ENCODE data around the gene NCKAP5.
A peak's percentile ranks its signal among the peaks of the same experiment; 100 is the strongest.

Gene NCKAP5

DNA sequence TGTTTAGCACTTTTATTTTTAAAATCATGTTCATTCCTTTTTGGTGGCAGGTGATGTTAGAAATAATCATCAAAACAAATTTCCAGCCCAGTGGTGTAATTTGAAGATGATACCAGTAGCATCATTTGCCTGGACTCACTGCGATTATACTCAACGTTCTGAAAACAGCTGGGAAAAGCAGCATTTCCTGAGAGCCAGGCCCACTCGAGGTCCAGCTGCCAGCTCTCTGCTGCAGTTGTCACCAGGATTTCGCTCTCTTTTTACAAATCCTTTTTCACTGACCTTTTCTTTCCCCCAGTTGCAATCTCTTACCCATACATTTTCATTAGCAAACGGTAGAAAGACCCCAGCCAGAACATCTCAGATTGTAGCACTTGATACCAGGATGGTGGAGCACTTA lies 787.6 kb downstream of the NCKAP5 start:
- no peak for DNase-seq

DNA sequence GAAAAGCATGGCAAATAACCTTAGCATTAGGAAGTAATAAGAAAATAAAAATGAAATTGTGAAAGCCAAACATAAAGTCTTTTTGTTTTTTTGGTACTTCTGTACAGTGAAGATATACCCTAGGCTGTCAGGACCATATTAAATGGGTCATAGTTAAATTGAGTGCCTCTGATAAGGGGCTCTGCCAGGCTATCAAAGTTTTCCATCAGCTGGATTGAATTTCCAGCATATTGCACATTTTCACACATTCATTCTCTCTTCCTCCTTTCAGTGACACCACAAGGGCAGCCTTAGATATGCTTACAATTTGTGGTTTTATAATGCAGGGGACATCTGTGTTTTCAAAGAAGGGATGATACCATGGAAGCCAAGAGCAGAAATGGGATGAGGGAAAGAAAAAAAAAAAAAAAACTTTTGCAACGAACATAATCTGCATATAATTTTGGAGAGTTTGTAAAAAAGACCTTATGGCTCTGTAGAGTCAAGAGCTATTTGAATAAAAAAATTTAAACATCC lies 789.0 kb downstream of the NCKAP5 start:
- DNase-seq: no peak

DNA sequence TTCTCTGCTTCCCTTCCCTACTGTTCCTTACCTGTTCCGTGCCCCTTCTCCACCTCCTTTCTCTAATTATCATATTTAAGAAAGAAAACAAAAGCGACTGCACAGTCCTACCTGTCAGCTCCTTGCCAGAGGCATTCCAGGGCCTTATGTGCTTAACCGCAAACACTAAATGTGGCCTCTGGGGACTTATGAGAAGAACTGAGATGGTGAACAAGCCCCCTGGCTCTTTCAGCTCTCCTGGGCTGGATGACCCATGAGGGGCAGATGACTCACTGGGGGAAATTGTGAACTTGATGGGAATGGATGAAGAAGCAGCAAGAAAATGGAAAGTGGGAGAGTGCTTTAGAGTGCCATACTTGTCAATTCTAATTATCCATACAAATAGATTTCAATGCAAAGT lies 792.0 kb downstream of the NCKAP5 start:
- DNase-seq: no peak

DNA sequence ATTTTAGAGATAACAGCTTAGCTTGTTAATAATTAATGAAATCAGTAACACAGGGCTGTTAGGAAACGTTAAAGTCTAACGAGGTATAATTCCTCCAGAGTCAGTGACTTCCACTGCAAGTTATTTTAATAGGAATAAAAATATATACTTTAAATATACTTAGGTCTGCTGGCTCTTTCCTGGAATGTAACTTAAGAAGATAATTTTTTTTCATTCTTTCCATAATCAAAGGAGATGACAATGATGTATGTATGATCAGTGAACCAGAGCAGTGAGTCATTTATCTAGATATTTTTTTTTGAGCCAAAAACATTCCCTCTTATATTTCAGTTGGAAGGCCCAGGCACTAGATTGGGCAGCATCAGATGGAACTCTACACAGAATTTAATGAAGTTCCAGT lies 794.1 kb downstream of the NCKAP5 start:
- no peak for DNase-seq

DNA sequence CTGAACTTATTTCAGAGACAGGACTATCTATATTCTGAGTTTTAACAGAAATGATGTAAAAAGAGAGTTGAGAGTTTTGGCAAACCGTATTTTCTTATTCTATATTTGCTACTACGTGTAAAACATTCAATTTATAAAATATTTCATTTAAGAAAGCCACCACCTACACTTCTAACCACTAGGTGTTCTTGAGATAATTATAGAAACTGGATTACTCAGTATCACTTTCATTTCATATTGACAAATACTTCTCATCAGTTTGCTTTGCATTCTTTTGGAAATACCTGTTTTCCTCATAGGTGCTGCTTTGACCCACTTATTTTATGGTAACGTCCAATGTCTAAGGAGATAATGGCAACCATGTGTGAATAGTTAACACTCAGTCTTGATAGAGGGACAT lies 794.9 kb downstream of the NCKAP5 start:
- no peak for DNase-seq

DNA sequence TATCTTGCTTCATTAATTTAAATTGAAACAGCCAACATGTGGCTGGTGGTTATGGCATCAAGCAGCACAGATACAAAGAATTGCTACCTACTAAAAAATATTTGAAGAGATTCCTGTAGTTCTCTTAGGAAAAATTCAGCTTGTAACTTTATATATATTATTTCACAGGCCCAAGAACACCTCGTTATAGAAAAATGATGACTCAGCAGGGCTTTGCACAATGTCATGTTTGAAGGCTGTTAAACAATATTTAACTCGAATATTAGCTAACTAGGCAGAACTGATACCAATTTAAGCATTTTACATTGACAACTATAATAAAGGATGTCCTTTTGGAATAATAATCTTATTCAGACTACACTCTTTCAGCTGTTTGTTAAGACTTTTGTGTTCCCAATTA lies 795.9 kb downstream of the NCKAP5 start:
- no peak for DNase-seq

DNA sequence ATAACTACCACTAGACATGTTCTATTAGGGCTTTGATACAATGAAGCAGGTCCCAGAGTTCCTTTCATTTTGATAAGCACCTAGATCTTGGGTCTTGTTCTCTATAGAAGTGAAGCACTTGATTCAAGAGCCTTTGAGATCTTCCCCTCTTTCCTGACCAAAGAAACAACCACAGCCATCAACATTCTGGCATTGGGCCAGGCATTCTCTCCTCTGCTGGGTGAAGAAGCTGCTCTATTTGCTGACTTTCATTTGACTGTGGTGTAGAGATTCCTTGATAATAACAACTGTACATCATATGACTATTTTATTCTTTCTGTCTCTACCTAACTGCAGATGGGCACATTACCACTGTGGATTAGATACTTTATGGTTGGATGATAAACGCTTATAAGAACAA lies 801.7 kb downstream of the NCKAP5 start:
- DNase-seq: peak; percentile 54

DNA sequence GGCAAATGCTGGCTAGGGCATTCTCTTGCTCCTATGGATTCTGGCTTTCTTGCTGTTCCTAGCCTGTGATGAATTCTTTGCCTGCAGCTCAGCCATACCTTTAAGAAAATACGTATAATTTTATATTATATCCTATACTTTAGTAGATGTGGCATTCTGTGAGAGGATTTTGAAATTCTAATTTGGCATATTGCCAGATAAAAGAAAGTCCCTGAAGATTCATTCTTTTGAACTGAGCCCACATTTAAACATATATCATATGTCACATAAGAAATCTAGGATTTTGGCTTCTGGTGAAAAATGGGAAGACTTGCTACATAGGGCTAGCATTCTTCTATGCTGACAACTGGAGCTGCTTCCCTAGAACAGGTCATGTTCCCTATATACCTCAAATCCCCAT lies 806.8 kb downstream of the NCKAP5 start:
- no peak for DNase-seq

DNA sequence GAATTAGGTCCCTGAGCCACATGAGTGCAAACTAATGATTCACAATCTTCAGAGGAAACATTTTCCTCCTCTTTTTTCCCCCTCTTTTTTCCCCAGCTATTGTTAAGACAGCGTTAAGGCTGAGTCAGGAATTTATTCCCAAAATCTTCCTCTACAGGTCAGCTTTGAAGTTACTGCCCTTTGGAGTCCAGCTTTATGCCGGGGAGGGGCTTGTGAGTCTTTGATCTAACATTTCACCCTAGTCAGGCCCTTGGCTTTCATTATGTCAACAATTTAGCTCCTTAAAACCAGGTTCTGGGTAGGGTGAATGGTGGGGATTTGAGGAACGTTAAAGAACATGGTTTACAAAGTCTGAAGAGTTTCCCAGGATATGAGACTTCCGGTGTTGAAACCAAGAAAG lies 807.3 kb downstream of the NCKAP5 start:
- DNase-seq: no peak

DNA sequence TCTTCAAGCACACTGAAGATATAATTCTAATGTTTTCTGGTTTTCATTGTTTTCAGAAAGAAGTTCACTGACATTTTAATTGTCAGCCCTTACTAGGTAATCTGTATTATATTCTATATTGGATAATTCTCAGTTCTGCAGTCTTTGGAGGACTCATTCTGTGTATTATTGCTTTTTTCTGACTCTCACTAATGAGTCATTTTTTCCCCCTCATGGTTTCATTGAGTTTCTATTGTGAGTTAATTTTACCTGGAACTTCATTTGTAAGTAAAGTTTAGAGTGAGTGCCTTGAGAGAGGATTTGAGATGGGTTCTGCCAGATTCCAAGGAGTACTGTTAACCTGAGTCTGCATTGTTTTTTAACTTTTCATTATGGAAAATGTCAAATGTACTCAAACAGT lies 807.9 kb downstream of the NCKAP5 start:
- no peak for DNase-seq

DNA sequence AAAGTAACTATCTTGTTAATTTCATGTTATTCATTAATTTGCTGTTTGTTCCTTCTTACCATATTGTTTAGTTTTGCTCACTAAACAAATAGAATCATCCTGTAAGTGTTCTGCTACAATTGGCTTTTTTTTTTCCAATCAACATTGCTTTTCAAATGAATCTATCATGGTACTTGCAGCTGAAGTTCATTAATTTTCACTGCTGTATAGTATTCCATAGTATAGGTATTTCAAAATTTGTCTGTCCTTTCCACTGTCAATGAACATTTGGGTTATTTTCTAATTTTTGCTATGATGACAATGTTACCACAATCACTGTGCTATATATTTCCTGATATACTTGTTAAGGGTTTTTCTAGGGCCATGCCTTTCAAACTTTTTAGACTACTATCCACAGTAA lies 809.3 kb downstream of the NCKAP5 start:
- DNase-seq: no peak

DNA sequence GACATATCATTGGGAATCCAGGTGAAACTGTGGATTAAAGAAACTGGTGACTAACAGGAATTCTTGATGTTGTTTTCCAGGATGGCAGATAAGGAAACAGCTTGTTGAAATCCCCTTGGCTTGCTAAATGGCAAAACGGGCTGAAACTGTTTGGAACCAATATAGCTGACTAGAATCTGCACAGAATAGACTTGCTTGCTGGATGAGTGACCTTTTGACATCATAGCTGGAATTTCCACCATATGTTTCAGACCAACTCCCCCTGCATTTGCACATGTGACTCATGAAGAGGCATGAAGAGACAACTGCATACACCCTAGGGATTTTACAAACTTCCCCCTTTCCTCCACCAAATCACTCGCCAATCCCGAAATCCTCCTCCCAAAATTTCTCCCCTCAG lies 810.6 kb downstream of the NCKAP5 start:
- DNase-seq: no peak

DNA sequence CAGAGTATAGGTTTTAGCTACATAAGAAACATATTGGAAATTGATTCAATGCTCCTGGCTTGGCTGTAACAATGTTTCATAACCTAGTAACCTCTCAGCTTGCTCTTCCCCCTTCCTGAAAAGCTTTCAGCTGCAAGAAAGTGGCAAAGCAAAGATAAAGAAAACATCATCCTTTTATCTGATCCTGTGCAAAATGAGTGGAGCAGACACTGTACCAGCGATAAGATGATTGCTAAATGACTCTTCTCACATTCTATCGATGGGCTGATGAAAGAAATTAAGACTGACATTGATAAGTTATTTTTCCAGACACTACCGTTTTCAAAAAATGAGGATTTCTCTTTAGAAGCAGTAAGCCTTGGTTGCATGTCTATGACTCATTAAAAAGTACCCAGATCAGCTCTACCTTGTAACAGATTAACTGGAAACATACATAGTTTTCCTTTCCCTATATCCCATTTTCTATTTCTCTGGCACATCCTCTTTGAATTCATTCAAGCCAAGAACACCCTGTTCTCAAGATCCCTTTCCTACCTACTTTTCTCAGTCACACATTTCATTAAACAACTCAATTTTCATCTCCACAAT lies 811.2 kb downstream of the NCKAP5 start:
- DNase-seq: no peak

DNA sequence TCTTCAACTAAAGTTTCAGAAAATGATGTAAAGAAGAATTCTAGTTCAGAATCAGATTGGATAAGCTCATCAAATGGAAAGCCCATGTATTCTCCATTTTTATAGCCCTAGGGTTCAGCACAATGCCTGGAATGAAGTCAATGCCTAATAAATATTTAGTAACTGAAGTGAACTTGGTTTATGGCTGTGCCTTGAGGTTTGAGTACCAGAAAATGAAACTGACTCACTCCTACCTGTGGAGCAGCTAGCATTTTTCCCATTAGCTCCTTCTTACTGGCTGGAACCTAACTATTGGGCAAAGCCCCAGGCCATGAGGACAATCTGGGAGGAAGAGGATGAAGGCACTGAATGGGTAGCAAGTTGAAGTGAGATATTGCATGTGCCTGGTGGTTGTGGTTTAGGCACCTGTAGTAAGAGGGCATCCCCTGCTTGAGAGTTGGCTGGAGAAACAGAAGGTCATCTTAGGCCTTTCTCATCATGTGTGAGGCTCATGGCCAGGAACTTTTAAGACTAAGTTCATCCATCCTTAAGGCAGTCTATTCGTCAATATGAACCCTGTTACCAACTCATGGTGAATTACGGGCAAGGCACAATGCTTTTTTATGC lies 813.3 kb downstream of the NCKAP5 start:
- no peak for DNase-seq

DNA sequence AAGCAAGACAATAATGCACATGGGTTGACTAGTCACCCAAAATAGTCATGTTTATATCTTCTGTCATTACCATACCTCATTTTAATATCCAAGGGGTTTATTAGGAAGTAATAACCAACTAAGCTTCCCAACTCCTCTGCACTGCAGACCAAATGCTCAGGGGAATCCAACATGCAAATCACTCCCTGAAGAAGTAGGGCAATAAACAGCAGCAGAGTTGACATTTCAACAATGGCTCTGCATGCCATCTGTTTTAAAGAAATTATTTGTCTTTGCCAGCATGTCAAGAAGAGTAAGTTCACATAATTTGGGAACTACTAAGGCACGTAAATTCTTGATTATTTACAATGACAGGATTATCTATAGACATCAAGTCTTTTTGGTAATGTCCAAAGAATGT lies 813.9 kb downstream of the NCKAP5 start:
- DNase-seq: no peak

DNA sequence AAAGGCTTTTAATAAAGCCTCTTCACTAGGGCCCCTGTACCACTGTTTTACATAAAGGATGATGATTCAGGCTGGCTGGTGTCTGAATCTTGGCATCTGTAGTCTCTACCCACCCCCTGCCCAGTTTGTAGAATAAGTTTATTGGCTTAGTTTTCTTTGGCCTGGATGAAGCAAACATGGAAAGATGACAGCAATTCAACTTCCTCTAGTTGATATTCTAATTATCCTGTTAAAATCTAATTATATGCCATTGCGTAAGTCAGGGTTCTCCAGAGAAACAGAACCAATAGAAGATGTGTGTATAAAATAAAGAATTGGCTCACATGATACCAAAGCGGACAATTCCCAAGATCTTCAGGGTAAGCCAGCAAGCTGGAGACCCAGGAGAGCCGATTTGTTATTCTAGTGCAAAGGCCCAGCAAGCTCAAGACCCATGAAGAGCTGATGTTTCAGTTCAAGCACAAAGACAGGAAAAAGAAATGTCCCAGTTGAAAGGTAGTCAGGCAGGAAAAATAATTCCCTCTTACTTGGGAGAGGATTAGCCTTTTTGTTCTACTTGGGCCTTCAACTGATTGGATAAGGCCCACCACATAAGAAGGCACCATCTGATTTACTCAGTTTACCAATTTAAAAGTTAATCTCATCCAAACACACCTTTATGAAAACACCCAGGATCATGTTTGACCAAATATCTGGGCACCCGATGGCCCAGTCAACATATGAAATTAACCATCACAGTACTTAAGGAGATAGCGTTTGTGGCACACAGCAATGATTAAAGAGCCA lies 815.6 kb downstream of the NCKAP5 start:
- no peak for DNase-seq

DNA sequence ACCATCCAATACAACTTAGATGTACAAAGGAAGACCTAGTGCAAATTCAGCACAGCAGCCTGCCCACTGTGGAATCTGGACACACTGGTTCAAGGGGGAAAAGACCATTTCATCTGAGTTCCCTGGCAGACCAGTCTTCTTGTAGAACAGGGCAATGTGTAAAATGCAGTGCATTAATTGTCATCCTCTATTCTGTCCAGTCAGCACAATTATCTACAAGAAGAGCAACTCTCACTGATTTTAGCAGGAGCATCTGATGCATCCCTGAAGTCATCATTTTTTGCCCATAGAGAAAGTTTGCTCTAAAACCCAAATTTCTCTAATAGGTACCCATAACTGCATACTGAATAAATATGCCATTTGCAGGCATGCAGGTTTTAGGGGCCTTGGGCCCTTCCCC lies 816.4 kb downstream of the NCKAP5 start:
- no peak for DNase-seq

DNA sequence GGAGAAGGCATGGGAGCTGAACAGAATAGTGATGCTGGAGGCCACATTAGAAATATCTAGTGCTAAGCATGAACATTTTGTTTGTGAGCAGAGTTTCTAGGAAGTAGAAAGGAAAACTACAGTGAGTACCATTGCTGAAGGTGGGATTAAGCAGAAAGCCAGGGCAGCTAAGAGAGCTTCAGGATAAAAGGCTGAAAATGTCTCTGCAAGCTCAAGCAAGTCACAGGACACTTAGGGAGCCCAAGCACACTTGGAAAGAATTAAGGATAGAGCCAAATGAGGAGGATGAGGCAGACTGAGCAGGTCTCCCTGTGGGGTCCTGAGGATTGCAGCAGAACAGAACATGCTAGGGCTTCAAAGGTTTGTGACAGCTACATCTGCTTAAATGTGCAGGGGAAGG lies 817.7 kb downstream of the NCKAP5 start:
- DNase-seq: no peak

DNA sequence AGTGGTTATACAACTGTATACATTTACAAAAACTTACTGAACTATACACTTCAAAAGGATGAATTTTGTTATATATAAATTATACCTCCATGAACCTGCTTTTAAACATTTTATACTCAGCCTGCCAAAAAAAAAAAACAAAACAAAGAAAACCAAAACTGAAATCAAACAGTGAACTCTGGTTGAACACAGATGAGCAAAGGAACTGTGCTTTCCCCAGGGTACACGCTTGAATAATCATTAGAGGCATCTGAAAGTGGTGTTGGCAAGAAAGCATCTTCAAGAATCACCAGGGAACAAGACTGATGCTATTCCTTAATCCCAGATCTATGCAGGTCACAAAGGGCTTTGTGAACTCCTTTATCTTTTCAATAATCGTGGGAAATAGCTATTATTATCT lies 821.2 kb downstream of the NCKAP5 start:
- no peak for DNase-seq

DNA sequence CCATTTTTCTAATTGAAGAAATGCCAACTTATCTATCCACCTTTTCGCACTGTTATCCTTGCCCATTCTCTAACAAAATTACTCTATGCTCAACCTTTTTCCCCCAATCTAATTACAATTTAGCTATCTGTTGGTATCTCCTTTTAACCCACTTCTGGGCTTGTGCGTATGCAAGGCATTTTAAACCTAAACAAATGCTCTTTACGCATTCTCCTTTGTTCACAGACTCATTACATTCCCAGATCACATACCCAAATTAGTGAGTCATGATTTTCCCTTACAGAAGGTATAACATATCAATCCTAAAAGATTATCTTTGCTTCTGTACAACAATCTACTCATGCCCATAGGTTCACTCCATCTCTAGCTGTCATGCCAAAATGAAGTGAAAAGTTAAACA lies 826.5 kb downstream of the NCKAP5 start:
- DNase-seq: no peak

DNA sequence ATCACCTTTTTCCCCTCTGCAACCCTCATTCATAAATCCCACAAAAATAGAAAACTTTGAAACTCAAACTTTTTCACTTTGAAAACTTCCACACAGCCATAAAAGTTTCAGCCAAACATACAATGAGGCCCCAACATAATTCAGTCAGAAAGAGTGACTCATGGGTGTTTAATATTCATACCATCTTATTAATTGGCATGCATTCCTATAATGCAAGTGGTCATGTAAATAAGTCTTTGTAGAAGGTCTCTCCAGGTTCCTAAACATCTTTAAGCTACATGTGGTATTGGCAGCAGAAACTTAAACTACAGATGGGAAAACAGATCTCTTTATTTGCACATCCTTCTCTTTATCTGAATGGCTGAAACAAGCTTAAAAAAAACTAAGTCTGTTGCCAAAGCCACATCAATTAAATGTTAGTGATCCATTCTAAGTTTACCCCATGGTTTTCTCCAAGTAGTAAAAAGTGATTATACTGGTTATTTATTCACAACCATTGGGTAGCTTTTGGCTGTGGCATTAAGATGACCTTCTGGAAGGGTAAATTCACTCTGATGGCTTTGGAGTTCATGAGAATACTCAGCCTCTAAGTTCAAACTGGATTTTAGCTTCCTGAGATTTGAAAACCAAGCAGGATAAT lies 828.1 kb downstream of the NCKAP5 start:
- DNase-seq: no peak

DNA sequence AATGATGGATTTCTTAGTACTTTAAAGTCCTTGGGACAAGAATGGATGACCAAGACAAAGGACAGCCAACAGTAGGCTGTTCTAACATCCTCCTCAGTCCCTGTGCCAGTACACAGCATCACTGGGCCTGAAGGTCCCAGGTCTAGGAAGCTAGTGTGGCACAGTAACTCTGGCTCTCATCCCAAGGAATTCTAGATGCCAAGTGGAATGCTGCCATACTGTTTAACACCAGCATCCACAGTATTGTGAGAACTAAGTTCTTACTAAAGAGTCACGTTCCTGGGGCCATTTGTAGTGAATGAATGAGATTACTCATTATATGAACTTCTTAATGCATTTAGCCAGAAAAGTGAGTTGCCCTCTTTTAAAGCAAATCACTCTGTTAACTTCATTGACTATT lies 830.0 kb downstream of the NCKAP5 start:
- no peak for DNase-seq

DNA sequence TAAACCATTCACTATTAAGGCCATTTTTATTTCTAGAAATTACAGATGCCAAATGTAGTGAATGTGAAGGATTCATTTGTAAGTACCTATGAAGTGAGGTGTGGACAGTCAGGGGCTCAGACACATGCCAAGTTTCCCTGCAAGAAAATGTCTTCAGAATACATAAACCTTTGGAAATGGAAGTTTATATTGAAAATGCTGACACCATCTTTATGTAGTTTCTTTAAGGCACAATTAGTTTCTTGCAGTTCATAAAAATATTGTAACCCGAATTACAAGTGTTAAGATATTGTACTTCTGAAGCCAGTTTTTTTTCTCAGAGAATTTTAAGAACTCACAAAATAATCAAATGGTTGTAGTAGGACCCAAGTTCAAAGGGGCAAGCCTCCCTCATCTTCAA lies 832.2 kb downstream of the NCKAP5 start:
- DNase-seq: no peak

DNA sequence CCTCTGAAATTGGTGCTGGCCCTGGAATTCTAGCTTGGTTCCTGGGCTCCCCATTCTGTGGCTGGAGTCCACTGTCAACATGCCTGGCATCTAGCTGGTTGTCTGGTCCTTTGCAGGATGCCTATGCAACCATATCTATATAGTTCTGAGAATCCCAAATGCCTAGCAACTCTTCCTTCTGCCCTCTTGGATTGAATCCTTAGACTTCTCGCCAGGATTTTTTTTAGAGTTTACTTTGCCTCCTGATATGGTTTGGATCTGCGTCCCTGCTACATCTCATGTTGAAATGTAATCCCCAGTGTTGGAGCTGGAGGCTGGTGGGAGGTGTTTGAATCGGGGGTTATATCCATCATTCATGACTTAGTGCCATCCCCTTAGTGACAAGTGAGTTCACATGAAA lies 833.3 kb downstream of the NCKAP5 start:
- no peak for DNase-seq

Data from NCI-H187 treated with DMSO at 0.1 percent for 48 hours (cell line).